ENCODE measurements around the gene UQCRC1.

GRCh38 chr3:48565591-48566400 lies 43.6 kb downstream of the UQCRC1 start:
- no peak for TF ChIP-seq CTCF (IDR thresholded peaks at IDR 0.05)
- TF ChIP-seq EP300 (IDR thresholded peaks at IDR 0.05): no peak
- TF ChIP-seq POLR2A (IDR thresholded peaks at IDR 0.05): no peak

Measured in tibial nerve (tissue), 4 donors.